ENCODE data around the gene FBXL7. TPM values are rescaled to one million over a fixed set of nuclear protein-coding genes. Genes with fewer than 3 reads are reported as not detected.

The FBXL7 gene
- total RNA-seq, 2 experiments from 2014 or later: not detected

- Mint-ChIP-seq H3K36me3 (no peaks in the 10 kb centered on the region), H3K9me3 (ENCODE audit: low read depth) (peaks cover 5% of the 10 kb centered on the region), H3K4me3 (no peak overlapping the region), H3K27ac (no peak overlapping the region), H3K4me1 (no peaks in the 10 kb centered on the region), H3K27me3 (no peaks in the 10 kb centered on the region)
- ATAC-seq (no peak), DNase-seq (no peak)
- CTCF ChIA-PET: no interaction called here
These were observed 291.3 kb downstream of the FBXL7 start for GRCh38 chr5:15791274-15791673.

- DNase-seq: no peak
- no peak overlapping the region for H3K4me3 Mint-ChIP-seq
- CTCF ChIA-PET: no interaction called here
These were observed 291.9 kb downstream of the FBXL7 start for GRCh38 chr5:15791859-15792258.

GRCh38 chr5:15794052-15794985, 294.3 kb downstream of the FBXL7 start:
- Mint-ChIP-seq H3K9me3 (ENCODE audit: low read depth) (no peaks in the 10 kb centered on the region), H3K27ac (no peak overlapping the region), H3K36me3 (no peaks in the 10 kb centered on the region), H3K27me3 (no peaks in the 10 kb centered on the region), H3K4me1 (no peaks in the 10 kb centered on the region), H3K4me3 (no peak overlapping the region)
- no peak for DNase-seq
- CTCF ChIA-PET: no interaction called here
- ATAC-seq: no peak

More at GRCh38 chr5:15791859-15792258, 291.9 kb downstream of the FBXL7 start:
- ATAC-seq: no peak
- no peak overlapping the region for H3K27ac Mint-ChIP-seq
- no peaks in the 10 kb centered on the region for H3K4me1 Mint-ChIP-seq
- no peaks in the 10 kb centered on the region for H3K36me3 Mint-ChIP-seq
- H3K9me3 Mint-ChIP-seq (ENCODE audit: low read depth): peaks cover 3% of the 10 kb centered on the region
- H3K27me3 Mint-ChIP-seq: no peaks in the 10 kb centered on the region

- H3K4me1 Mint-ChIP-seq: no peaks in the 10 kb centered on the region
- H3K36me3 Mint-ChIP-seq: no peaks in the 10 kb centered on the region
- H3K4me3 Mint-ChIP-seq: no peak overlapping the region
These were observed 296.1 kb downstream of the FBXL7 start for GRCh38 chr5:15796096-15796495.

GRCh38 chr5:15796557-15796956, 296.6 kb downstream of the FBXL7 start:
- Mint-ChIP-seq H3K27ac (no peak overlapping the region), H3K9me3 (ENCODE audit: low read depth) (no peaks in the 10 kb centered on the region), H3K36me3 (no peaks in the 10 kb centered on the region), H3K4me3 (no peak overlapping the region), H3K4me1 (no peaks in the 10 kb centered on the region), H3K27me3 (no peaks in the 10 kb centered on the region)
- DNase-seq: no peak
- ATAC-seq: no peak
- CTCF ChIA-PET: no interaction called here

More at GRCh38 chr5:15796096-15796495, 296.1 kb downstream of the FBXL7 start:
- DNase-seq (no peak), ATAC-seq (no peak)
- Mint-ChIP-seq H3K27me3 (no peaks in the 10 kb centered on the region), H3K9me3 (ENCODE audit: low read depth) (no peaks in the 10 kb centered on the region), H3K27ac (no peak overlapping the region)
- CTCF ChIA-PET: no interaction called here

GRCh38 chr5:15797116-15797515, 297.1 kb downstream of the FBXL7 start:
- Mint-ChIP-seq H3K9me3 (ENCODE audit: low read depth) (no peaks in the 10 kb centered on the region), H3K27ac (no peak overlapping the region), H3K27me3 (no peaks in the 10 kb centered on the region), H3K36me3 (no peaks in the 10 kb centered on the region), H3K4me1 (no peaks in the 10 kb centered on the region), H3K4me3 (no peak overlapping the region)
- DNase-seq (no peak), ATAC-seq (no peak)
- CTCF ChIA-PET: no interaction called here

GRCh38 chr5:15798006-15798405, 298.0 kb downstream of the FBXL7 start:
- Mint-ChIP-seq H3K27ac (no peak overlapping the region), H3K4me3 (no peak overlapping the region), H3K4me1 (no peaks in the 10 kb centered on the region), H3K36me3 (no peaks in the 10 kb centered on the region), H3K9me3 (ENCODE audit: low read depth) (no peaks in the 10 kb centered on the region), H3K27me3 (no peaks in the 10 kb centered on the region)
- DNase-seq (no peak), ATAC-seq (no peak)
- CTCF ChIA-PET: no interaction called here

- H3K4me3 Mint-ChIP-seq: no peak overlapping the region
- no peaks in the 10 kb centered on the region for H3K27me3 Mint-ChIP-seq
- ATAC-seq: no peak
- H3K36me3 Mint-ChIP-seq: no peaks in the 10 kb centered on the region
- H3K27ac Mint-ChIP-seq: no peak overlapping the region
- H3K4me1 Mint-ChIP-seq: no peaks in the 10 kb centered on the region
- CTCF ChIA-PET: interaction anchor here (0.7 kb wide), 1 partner anchor 1993 kb away, joined by 3 read pairs; no protein-coding TSS in a partner anchor
- no peak for DNase-seq
- no peaks in the 10 kb centered on the region for H3K9me3 Mint-ChIP-seq (ENCODE audit: low read depth)
These were observed 299.0 kb downstream of the FBXL7 start for GRCh38 chr5:15799014-15799413.

- Mint-ChIP-seq H3K27me3 (no peaks in the 10 kb centered on the region), H3K4me1 (no peaks in the 10 kb centered on the region), H3K4me3 (no peak overlapping the region), H3K27ac (no peak overlapping the region), H3K36me3 (no peaks in the 10 kb centered on the region), H3K9me3 (ENCODE audit: low read depth) (no peaks in the 10 kb centered on the region)
- ATAC-seq (no peak), DNase-seq (no peak)
- CTCF ChIA-PET: no interaction called here
These were observed 299.6 kb downstream of the FBXL7 start for GRCh38 chr5:15799612-15800011.

- H3K36me3 Mint-ChIP-seq: no peaks in the 10 kb centered on the region
- ATAC-seq (no peak), DNase-seq (no peak)
- H3K27ac Mint-ChIP-seq: no peak overlapping the region
- H3K4me3 Mint-ChIP-seq: no peak overlapping the region
- no peaks in the 10 kb centered on the region for H3K27me3 Mint-ChIP-seq
- H3K9me3 Mint-ChIP-seq (ENCODE audit: low read depth): peaks cover 5% of the 10 kb centered on the region
- CTCF ChIA-PET: no interaction called here
- no peaks in the 10 kb centered on the region for H3K4me1 Mint-ChIP-seq
These were observed 303.3 kb downstream of the FBXL7 start for GRCh38 chr5:15803280-15803679.

GRCh38 chr5:15806613-15807012, 306.6 kb downstream of the FBXL7 start:
- Mint-ChIP-seq H3K27ac (no peak overlapping the region), H3K9me3 (ENCODE audit: low read depth) (peaks cover 6% of the 10 kb centered on the region), H3K36me3 (no peaks in the 10 kb centered on the region), H3K4me3 (no peak overlapping the region), H3K4me1 (no peaks in the 10 kb centered on the region), H3K27me3 (no peaks in the 10 kb centered on the region)
- ATAC-seq (no peak), DNase-seq (no peak)
- CTCF ChIA-PET: no interaction called here

GRCh38 chr5:15807248-15807647, 307.3 kb downstream of the FBXL7 start:
- Mint-ChIP-seq H3K36me3 (no peaks in the 10 kb centered on the region), H3K4me1 (no peaks in the 10 kb centered on the region), H3K9me3 (ENCODE audit: low read depth) (peaks cover 6% of the 10 kb centered on the region), H3K27me3 (no peaks in the 10 kb centered on the region), H3K4me3 (no peak overlapping the region), H3K27ac (no peak overlapping the region)
- DNase-seq (no peak), ATAC-seq (no peak)
- CTCF ChIA-PET: no interaction called here

GRCh38 chr5:15807871-15808270, 307.9 kb downstream of the FBXL7 start:
- no peaks in the 10 kb centered on the region for H3K36me3 Mint-ChIP-seq
- CTCF ChIA-PET: no interaction called here
- DNase-seq (no peak), ATAC-seq (no peak)
- H3K27ac Mint-ChIP-seq: no peak overlapping the region
- H3K27me3 Mint-ChIP-seq: no peaks in the 10 kb centered on the region
- no peaks in the 10 kb centered on the region for H3K4me1 Mint-ChIP-seq
- H3K9me3 Mint-ChIP-seq (ENCODE audit: low read depth): peaks cover 6% of the 10 kb centered on the region
- no peak overlapping the region for H3K4me3 Mint-ChIP-seq

- no peak overlapping the region for H3K4me3 Mint-ChIP-seq
- H3K9me3 Mint-ChIP-seq (ENCODE audit: low read depth): peaks cover 6% of the 10 kb centered on the region
- H3K27ac Mint-ChIP-seq: no peak overlapping the region
- CTCF ChIA-PET: no interaction called here
- H3K27me3 Mint-ChIP-seq: no peaks in the 10 kb centered on the region
- no peaks in the 10 kb centered on the region for H3K36me3 Mint-ChIP-seq
- ATAC-seq (no peak), DNase-seq (no peak)
- H3K4me1 Mint-ChIP-seq: no peaks in the 10 kb centered on the region
These were observed 308.6 kb downstream of the FBXL7 start for GRCh38 chr5:15808577-15808976.

All from activated CD8-positive, alpha-beta memory T cell treated with anti-CD3 and anti-CD28 coated beads, Interleukin-2, amount 10 ng/mL, durations not matched to agents 7 days and 5 days (primary cell).